Testis (tissue), 3 donors: ENCODE data around the gene ACOT12. TPM values are rescaled to one million over a fixed set of nuclear protein-coding genes. Genes with fewer than 3 reads are reported as not detected.
"Not testable (repeated sequence)": the region's sequence is repeated elsewhere in the genome, so short reads cannot be mapped to it uniquely, and the experiment has no call there.

Experiments
- DNase-seq: peaks from one replicate; pipeline ENCODE4 v3.0.0-alpha.2; 2019
- H3K27ac ChIP-seq, 2 donors: fragments of 200-600 bp; sonication (generic); one replicate each; pipeline ENCODE4 v1.5.1; 2019
- H3K27me3 ChIP-seq: fragments of 200-600 bp; sonication (generic); one replicate; pipeline ENCODE4 v1.5.1; 2019
- H3K36me3 ChIP-seq: fragments of 200-600 bp; sonication (generic); one replicate; pipeline ENCODE4 v1.5.1; 2017; ENCODE audit warnings: low read depth; ENCODE audit errors: missing control alignments
- H3K4me1 ChIP-seq: fragments of 200-600 bp; sonication (generic); one replicate; pipeline ENCODE4 v1.5.1; 2019
- H3K4me3 ChIP-seq, 2 donors: fragments of 200-600 bp; sonication (generic); one replicate each; pipeline ENCODE4 v1.5.1; 2017 to 2019
- H3K9me3 ChIP-seq: fragments of 200-600 bp; sonication (generic); one replicate; pipeline ENCODE4 v1.5.1; 2017
- CTCF ChIP-seq, 3 experiments: fragments of 450-650 bp in 2 of 3; fragments of 200-600 bp in 1 of 3; sonication (generic) in 1 of 3; IDR thresholded peaks; one replicate each; pipeline ENCODE4 v1.5.1; 2016 to 2019; ENCODE audit warnings: antibody characterized with exemption in 3 of 3, mild to moderate bottlenecking in 2 of 3, moderate library complexity in 1 of 3
- POLR2A ChIP-seq: fragments of 450-650 bp; IDR thresholded peaks from one replicate; pipeline ENCODE4 v1.6.1; 2017; ENCODE audit warnings: antibody characterized with exemption, mild to moderate bottlenecking, moderate library complexity
- WGBS, 2 donors: methylation state at CpG; one replicate each; pipeline ENCODE4 v1.1.5; 2018; 5-methylcytosine and 5-hydroxymethylcytosine counted together
- intact Hi-C: fragments of 100-400 bp; cut with DNase I; formaldehyde crosslinking; loops from one replicate; pipeline ENCODE4 v1.15.1; 2023; ENCODE audit warnings: low total_unique reads
- polyA plus RNA-seq: library from polyadenylated mRNA; stranded (reverse); fragments of 350-450 nt; fragmentation: Illumina TruSeq; extraction: RNeasy Lipid Tissue Mini Kit (QIAGEN cat#74804); gene quantifications from one replicate; pipeline ENCODE4 v1.2.3, GENCODE V29; 2014; ENCODE audit warnings: low read depth, low replicate concordance; ENCODE audit not compliant: insufficient read depth
- total RNA-seq, 2 donors: library from RNA; depleted of rRNA; stranded (reverse); fragments of >200 nt; gene quantifications; one replicate each; pipeline ENCODE4 v1.2.3, GENCODE V29; 2016

Gene ACOT12
- total and polyA plus RNA-seq, 3 donors from 2014 or later = 0.31 to 0.87 (median 0.44) TPM

GRCh38 chr5:81409896-81410295 is 16.0 kb upstream of the ACOT12 start:
- Histone ChIP-seq H3K4me3 (no peak overlapping the region), H3K9me3 (no peaks in the 10 kb centered on the region), H3K4me1 (no peaks in the 10 kb centered on the region), H3K36me3 (no peaks in the 10 kb centered on the region), H3K27me3 (no peaks in the 10 kb centered on the region), H3K27ac (no peak overlapping the region)
- DNase-seq = no peak
- WGBS, 2 donors = 91 to 93% methylated on average over 2 of the region's 2 CpGs
- TF ChIP-seq CTCF (IDR thresholded peaks at IDR 0.05) (no peak), POLR2A (no peak)
- intact Hi-C loops = no loop called here

- no peak for DNase-seq
- WGBS, 2 donors = 94 to 95% methylated on average over 2 of the region's 2 CpGs
- no peak overlapping the region for H3K27ac ChIP-seq
- no peaks in the 10 kb centered on the region for H3K27me3 ChIP-seq
- TF ChIP-seq POLR2A (no peak), CTCF (IDR thresholded peaks at IDR 0.05) (no peak)
- intact Hi-C loops = no loop called here
- no peak overlapping the region for H3K4me3 ChIP-seq
- H3K36me3 ChIP-seq = no peaks in the 10 kb centered on the region
- no peaks in the 10 kb centered on the region for H3K4me1 ChIP-seq
- H3K9me3 ChIP-seq = no peaks in the 10 kb centered on the region
Measured at GRCh38 chr5:81409361-81409760, 15.4 kb upstream of the ACOT12 start.

GRCh38 chr5:81408496-81408895 is 14.6 kb upstream of the ACOT12 start:
- H3K9me3 ChIP-seq = no peaks in the 10 kb centered on the region
- intact Hi-C loops = no loop called here
- H3K36me3 ChIP-seq = no peaks in the 10 kb centered on the region
- H3K27ac ChIP-seq = no peak overlapping the region
- H3K4me3 ChIP-seq = no peak overlapping the region
- H3K27me3 ChIP-seq = no peaks in the 10 kb centered on the region
- H3K4me1 ChIP-seq = no peaks in the 10 kb centered on the region
- no peak for DNase-seq
- no peak for TF ChIP-seq CTCF (IDR thresholded peaks at IDR 0.05)
- TF ChIP-seq POLR2A = no peak
- WGBS, 2 donors = 30 to 33% methylated on average over 1 of the region's 1 CpG

GRCh38 chr5:81407811-81408210 is 13.9 kb upstream of the ACOT12 start:
- H3K4me1 ChIP-seq, intact Hi-C loops, H3K27me3 ChIP-seq, DNase-seq, H3K4me3 ChIP-seq, H3K36me3 ChIP-seq, H3K9me3 ChIP-seq, H3K27ac ChIP-seq: not testable (repeated sequence)
- 55 to 61% methylated on average over 4 of the region's 4 CpGs for WGBS, 2 donors

GRCh38 chr5:81405126-81405891 is 11.4 kb upstream of the ACOT12 start:
- 66 to 75% methylated on average over 7 of the region's 7 CpGs for WGBS, 2 donors
- Histone ChIP-seq H3K27ac (no peak overlapping the region), H3K4me3 (no peak overlapping the region), H3K27me3 (no peaks in the 10 kb centered on the region), H3K9me3 (no peaks in the 10 kb centered on the region), H3K4me1 (no peaks in the 10 kb centered on the region), H3K36me3 (no peaks in the 10 kb centered on the region)
- intact Hi-C loops = no loop called here
- DNase-seq = no peak
- TF ChIP-seq POLR2A = no peak
- TF ChIP-seq CTCF (IDR thresholded peaks at IDR 0.05) = no peak
